GM18499 (cell line): Measurements from ENCODE around the gene SPTBN1.
"Not testable (repeated sequence)": the region's sequence is repeated elsewhere in the genome, so short reads cannot be mapped to it uniquely, and the experiment has no call there.

Source experiments
- ATAC-seq: cut with Tn5 transposase; IDR thresholded peaks from one replicate; pipeline ENCODE4 v1.9.1; 2021; ENCODE audit warnings: moderate number of reproducible peaks; ENCODE audit not compliant: insufficient read depth, unreplicated experiment

Gene SPTBN1

DNA sequence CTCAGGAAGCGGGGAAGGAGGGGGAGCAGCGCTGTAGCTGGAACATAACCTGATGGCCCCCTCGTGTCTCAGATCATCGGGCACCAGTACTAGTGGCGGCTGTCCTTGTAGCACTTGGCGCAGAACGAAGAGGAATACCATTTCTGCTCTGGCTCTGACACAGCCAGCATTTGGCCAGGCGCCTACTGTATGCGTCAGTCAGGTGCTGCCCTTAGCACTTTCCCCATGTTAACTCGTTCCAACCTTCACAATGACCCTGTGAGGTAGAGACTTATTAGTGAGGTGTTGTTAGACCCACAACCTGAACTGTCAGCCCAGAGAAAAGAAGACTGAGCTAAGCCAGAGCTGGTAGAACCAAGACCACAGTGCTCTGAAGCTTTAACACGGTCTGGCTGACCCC lies 219.6 kb downstream of the SPTBN1 start:
- ATAC-seq = no peak

DNA sequence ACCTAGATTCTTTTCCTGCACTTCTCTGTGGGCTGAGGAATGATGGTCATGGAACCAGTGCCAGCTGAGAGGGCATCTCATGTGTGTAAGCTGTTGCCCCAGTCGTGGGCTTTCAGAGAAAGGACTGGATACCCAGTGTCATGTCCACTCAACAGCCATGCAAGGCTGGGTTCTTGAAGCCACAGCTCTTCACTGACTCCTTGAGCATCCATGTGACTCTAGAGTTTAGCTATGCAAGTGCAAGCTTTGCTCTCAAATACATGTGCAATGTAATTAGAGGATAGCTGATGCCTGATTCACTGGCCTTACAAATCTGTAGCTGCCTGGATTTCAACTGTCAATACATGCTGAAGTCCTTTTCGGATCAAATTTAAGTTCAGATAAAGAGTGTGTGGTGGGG lies 220.5 kb downstream of the SPTBN1 start:
- ATAC-seq = no peak

DNA sequence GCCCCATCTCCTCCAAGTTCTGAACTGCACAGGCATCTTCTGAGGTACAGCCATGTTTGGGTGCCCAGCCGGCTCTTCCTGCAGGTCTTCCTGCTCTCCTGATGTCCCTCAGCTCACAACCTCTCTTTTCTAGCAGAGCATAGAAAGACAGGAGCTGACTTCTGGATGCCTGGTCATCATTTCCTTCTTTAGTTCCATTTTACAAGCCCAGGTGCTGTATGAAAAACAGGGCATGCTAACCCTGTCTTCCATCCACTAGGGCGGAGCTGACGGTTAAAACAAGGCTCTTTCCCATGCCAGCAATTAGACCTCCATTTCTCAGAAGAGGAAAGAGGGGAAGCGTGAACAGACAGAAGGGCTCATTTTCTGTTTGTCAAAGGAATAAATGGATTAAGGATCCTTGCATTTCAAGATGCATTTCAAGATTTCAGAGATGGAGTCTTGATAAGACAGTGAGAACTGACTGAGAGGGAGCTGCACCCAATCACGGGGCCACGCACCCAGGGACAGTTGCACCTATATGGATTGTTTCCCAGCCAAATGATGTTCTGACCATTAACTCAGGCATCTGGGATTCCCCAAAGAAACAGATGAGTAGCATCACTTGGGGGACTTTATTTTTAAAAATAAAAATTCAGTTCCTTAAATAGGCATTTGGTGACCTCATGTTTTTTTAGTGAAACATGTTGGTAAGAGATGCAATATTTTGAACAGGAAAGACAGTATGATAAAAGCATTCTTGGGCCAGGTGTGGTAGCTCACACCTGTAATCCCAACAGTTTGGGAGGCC lies 221.5 kb downstream of the SPTBN1 start:
- no peak for ATAC-seq

DNA sequence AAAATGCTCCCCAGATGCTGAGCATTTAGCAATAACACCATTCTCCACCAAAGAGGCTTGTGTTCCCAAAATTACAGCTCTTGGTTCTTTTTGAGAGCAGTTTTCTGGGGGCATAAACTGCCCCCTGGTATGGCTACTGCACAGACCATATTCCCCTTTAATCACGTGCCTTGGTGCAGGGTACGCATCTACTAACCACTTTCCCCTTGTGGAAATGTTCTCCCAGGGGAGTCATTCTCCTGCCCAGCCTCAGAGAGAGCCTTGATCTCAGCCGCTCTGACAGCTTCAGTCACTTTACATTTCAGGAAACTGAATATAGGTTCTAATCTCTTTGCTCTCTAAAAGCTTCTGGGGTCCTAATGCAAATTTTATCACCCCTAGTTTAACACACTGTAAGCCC lies 222.6 kb downstream of the SPTBN1 start:
- no peak for ATAC-seq

DNA sequence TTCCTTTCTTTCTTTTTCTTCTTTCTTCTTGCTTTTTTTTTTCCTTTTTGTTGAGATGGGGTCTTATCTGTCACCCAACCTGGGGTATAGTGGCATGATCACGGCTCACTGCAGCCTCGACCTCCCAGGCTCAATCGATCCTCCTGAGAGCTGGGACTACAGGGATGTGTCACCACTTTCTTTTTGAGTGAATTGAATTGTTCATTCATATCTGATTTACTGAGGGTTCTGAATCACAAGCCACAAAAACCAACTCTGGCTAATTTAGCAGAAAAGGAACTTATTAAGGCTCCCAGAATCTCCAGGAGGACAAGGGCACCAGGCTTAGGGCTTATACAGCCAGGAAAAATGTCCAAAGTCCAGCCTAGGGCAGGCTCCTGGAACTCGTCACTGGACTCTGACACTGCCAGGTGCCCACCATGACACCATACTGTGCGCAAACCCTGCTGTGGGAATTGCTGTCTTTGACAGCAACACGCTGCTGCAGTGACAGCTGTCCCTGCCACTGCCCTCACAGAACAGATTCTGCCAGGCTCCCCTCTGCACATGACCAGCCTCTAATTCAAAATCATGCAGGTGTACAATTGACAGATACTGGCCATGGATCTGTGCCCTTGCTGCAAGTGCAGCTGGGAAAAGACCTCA lies 224.4 kb downstream of the SPTBN1 start:
- ATAC-seq = peak; percentile 64

DNA sequence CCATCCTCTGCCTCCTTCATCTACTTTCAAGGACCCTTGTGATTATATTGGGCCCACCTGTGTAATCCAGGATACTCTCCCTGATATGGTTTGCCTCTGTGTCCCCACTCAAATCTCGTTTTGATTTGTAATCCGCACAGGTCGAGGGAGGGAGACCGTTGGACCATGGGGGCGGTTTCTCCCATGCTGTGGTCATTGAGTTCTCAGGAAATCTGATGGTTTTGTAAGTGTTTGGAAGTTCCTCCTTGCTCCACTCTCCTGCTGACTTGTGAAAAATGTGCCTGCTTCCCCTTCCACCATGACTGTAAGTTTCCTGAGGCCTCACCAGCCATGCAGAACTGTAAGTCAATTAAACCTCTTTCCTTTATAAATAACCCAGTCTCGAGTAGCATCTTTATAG lies 225.3 kb downstream of the SPTBN1 start:
- ATAC-seq = no peak

DNA sequence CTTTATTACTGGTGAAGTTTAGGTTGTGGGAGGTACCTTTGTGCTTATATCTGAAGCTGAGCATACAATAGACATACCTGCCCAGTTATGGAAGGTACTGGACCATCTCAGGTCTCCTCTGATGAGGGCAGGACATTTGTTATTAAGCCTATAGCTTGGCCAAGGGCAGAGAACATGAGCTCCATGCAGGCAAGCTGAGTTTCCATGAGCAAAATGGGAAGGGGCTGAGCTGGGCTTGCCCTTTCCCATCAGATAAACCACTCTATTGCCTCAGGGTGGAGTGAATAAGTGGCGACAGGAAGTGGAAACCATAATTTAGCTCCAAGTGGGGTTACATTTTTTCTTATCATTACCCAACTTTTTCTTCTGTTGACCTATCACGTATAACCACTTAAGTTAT lies 227.5 kb downstream of the SPTBN1 start:
- ATAC-seq = no peak

DNA sequence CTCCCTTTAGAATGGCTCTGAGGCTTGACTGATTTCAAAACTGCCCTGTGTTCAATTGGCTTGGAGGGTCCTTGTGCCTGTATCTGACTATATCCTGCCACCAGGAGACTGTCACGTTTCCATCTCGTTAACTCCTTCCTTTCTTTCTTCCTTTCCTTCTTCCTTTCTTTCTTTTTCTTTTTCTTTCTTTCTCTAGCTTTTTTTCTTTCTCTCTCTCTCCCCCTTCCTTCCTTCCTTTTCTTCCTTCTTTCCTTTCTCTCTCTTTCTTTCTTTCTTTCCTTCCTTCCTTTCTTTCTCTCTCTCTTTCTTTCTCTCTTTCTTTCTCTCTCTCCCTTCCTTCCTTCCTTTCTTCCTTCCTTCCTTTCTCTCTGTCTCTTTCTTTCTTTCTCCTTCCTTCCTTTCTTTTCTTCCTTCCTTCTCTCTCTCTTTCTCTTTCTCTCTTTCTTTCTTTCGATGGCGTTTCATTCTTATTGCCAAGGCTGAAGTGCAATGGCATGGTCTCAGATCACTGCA lies 229.2 kb downstream of the SPTBN1 start:
- ATAC-seq = no peak

DNA sequence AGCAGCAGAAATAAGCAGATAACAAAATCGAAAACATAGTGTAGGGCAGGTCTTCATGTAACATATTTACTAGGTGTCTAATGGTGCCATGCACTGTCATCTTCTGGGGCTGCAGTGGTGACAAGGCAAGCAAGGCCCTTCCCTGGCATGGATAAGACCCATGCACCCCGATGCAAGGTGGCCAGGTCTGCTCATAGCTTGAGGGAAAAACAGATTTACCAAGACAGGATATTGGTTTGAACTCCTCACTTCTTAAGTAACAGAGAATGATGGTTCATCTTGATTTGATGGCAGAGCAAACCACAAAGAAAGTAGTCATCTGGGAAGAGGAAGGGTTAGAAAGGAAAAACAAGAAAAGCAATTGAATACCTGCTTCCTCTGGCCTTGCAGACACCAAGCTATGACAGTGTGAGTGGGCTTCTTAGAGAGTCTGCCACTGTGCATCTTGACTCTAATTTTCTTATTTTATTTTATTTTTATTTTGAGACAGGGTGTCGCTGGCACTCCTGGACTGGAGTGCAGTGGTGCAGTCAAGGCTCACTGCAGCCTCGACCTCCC lies 231.5 kb downstream of the SPTBN1 start:
- no peak for ATAC-seq

DNA sequence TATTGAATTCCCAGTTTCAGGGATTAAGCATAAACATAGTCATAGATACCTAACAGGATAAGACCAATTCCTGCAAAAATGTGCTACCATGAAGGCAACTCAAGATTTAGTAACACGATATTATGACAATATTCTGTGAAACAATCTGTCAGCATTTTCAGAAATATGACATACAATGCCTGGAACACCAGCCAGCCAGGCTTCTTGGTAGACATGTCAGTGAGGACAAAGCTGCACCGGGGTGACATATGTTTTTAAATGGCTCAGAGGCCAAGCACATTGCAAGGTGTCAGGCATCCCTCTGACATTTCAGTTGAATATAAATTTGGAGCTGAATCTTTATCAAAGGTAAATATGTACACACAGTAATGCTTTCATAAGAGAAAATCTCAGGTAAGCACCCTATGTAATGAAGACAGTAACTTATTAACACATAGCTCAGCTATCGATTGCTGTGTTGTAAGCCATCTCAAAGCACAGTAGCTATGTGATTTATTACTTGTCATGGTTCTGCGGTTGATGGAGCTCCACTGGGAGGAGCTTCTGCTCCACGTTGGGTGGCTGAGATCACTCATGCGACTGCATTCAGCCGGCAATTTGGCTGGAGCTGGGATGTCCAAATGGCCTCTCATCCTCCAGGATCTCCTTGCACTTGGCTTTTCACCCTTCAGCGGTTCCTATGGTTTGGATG lies 235.5 kb downstream of the SPTBN1 start:
- no peak for ATAC-seq

DNA sequence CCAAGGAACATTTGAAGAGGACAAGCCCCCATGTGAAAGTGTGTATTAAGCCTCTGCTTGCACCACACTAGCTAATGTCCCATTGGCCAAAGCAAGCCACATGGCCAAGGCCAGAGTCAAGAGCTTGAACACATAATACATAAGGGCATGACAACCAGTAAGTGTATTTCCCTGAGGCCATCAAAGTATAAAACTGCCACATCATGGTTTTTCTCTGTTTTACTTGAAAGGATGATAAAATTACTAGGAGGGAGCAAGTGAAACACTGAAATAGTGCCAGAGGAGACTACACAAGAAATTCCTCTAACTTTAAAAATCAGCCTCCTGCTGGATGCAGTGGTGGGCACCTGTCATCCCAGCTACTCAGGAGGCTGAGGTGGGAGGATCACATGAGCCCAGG lies 236.4 kb downstream of the SPTBN1 start:
- no peak for ATAC-seq

DNA sequence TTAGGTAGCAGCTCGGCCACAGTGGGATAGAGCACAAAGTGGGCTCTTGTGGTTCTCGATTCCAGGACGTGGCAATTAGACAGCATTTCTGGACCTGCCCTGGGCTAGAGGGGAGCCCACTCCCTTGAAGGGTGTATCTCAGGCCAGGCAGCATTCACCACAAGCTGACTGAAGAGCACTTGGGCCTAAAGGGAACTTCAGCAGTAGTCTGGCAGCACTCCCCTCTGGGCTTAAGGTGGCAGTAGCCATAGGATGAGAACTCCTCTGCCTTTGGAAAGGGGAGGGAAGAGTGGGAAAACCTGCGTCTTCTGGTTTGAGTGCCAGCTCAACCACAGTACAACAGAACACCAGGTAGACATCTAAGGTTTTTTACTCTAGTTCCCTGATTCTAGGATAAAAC lies 239.3 kb downstream of the SPTBN1 start:
- no peak for ATAC-seq

DNA sequence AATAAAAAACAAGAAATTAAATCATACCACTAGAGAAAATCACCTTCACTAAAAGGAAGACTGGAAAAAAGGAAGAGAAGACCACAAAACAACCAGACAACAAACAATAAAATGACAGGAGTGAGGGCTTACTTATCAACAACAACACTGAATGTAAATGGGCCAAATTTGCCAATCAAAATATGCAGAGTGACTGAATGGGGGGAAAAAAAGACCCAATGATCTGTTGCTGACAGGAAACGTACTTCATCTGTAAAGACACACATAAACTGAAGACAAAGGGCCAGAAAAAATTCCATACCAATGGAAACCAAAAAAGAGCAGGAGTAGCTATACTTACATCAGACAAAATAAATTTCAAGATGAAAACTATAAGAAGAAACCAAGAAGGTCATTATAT lies 241.8 kb downstream of the SPTBN1 start:
- ATAC-seq = no peak

DNA sequence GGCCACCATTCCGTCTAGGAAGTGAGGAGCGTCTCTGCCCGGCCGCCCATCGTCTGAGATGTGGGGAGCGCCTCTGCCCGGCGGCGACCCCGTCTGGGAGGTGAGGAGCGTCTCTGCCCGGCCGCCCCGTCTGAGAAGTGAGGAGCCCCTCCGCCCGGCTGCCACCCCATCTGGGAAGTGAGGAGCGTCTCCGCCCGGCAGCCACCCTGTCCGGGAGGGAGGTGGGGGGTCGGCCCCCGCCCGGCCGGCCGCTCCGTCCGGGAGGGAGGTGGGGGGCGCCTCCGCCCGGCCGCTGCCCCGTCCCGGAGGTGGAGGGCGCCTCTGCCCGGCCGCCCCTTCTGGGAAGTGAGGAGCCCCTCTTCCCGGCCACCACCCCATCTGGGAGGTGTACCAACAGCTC lies 242.8 kb downstream of the SPTBN1 start:
- not testable (repeated sequence) for ATAC-seq

DNA sequence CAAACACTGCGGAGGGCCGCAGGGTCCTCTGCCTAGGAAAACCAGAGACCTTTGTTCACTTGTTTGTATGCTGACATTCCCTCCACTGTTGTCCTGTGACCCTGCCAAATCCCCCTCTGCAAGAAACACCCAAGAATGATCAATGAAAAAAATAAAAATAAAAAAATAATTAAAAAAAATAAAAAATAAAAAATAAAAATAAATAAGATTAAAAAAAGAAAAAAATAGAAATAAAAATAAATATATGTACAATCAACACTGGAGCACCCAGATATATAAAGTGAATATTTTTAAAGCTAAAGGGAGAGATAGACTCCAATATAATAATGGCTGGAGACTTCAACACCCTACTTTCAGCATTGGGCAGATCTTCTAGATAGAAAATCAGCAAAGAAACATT lies 243.5 kb downstream of the SPTBN1 start:
- ATAC-seq = no peak

DNA sequence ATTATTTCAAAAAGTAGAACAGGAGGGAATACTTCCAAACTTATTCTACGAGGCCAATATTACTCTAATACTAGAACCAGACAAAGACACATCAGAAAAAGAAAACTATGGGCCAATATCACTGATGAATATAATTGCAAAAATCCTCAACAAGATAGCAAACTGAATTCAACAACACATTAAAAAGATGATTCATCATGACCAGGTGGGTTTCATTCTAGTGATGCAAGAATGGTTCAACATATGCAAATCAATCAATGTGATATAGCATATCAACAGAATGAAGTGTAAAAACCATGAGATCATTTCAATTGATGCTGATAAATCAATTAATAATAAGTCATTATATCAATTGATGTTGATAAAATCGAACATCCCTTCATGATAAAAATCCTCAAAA lies 244.9 kb downstream of the SPTBN1 start:
- no peak for ATAC-seq

DNA sequence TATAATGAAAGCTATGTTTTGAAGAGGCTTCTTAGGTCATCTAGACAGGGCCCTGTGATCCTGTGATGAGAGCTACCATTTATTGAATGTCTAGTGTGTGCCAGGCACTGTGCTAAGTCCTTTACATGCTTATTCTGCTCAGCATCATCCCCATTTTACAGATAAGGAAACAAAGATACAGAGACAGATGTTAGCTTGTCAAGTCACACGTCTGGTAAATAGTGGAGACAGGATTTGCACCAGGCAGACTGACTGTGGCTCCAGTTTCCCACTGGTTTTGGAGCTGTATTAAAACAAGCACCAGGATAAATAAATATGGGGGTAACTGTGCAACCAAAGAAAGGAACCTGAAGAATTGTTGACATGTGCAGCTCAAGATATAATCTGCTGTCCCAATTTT lies 248.1 kb downstream of the SPTBN1 start:
- ATAC-seq = no peak

DNA sequence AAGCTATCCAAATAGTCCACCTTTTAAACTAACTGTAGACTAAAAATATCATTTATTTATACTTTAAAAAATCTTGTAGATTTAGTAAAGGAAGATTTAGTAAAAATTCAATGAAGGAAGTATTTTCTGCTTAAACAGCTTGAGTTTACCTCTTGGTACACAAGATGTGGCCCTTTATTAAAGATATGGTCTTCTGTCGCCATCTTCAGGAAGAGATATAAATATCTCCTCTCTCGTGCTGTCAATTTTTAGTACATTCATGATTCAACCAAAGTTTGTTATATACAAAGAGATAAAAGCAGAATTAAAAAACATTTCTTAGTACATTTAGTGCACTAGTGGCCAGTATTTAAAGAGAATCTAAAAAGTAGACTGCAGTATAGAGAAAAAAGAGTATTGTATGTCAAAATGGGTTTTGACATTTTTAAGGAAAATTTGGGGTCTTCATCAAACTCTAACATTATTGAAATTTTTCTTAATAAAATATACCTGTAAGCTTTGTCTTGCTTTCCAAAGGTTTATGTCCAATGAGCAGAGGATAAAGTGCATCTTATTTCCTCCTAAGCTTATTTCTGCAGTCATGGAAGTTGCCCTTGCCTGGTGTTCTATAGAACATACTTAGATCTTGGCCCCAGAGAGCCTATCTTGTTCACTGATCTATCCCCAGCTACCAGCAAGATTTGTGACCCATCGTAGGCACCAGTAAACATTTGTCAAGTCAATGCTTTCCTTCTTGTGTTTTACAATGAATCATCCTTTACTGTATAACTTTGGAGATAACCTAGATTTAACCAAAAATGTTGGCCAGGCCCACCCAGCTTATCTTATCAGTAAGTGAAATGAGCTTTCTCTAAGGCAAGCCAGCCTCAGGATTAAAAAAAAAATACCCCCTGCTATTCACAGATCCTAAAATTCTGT lies 248.8 kb downstream of the SPTBN1 start:
- peak; percentile 63 for ATAC-seq

DNA sequence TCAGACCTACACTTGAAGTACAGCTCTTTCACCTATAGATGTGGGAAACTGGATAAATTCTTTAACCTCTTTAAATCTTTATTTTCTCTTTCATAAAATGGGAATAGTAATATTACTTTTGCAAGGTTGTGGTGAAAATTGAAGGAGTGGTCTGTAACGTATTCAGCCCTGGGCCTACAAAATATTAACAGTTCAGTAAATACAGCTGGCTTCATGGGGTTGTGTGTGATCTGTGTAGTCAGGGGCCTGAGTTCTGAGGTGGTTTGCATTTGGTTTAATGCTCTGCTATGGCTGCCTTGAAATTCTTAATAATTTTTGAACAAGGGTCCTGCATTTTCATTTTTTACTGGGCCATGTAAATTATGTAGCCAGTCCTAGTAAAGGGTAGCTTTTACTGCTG lies 250.5 kb downstream of the SPTBN1 start:
- ATAC-seq = no peak
